HG03342 (cell line): ENCODE data around the gene EHMT2.

ENCODE experiments used
- ATAC-seq: cut with Tn5 transposase; IDR thresholded peaks from one replicate; pipeline ENCODE4 v1.9.1; 2021; ENCODE audit warnings: mild to moderate bottlenecking, moderate library complexity; ENCODE audit not compliant: unreplicated experiment

Gene EHMT2

GRCh38 chr6:31892821-31893220 lies 4.7 kb downstream of the EHMT2 start:
- ATAC-seq, result no peak

GRCh38 chr6:31889331-31889972 lies 8.0 kb downstream of the EHMT2 start:
- no peak for ATAC-seq

- ATAC-seq, result no peak
These were observed 8.9 kb downstream of the EHMT2 start for GRCh38 chr6:31888276-31889258.

GRCh38 chr6:31887173-31888007 lies 10.1 kb downstream of the EHMT2 start:
- no peak for ATAC-seq

- no peak for ATAC-seq
These were observed 10.9 kb downstream of the EHMT2 start for GRCh38 chr6:31886541-31886991.

- ATAC-seq, result no peak
These were observed 12.9 kb downstream of the EHMT2 start for GRCh38 chr6:31884528-31885035.

GRCh38 chr6:31883676-31884075 lies 13.8 kb downstream of the EHMT2 start:
- no peak for ATAC-seq

- ATAC-seq, result no peak
These were observed 15.2 kb downstream of the EHMT2 start for GRCh38 chr6:31882344-31882743.

GRCh38 chr6:31881136-31881859 lies 16.2 kb downstream of the EHMT2 start:
- ATAC-seq, result no peak

GRCh38 chr6:31880616-31881015 lies 16.9 kb downstream of the EHMT2 start:
- no peak for ATAC-seq

GRCh38 chr6:31879901-31880300 lies 17.6 kb downstream of the EHMT2 start:
- ATAC-seq, result no peak

- ATAC-seq, result no peak
These were observed 18.4 kb downstream of the EHMT2 start for GRCh38 chr6:31879143-31879542.

- no peak for ATAC-seq
These were observed 18.8 kb downstream of the EHMT2 start, which contains the start of gene SLC44A4 for GRCh38 chr6:31878726-31879125. Gene SLC44A4 (minus strand): TSS chr6:31878997. CDS start chr6:31878980, 17 bp downstream.

- no peak for ATAC-seq
These were observed 19.3 kb downstream of the EHMT2 start for GRCh38 chr6:31878222-31878621.

- ATAC-seq, result no peak
These were observed 19.8 kb downstream of the EHMT2 start for GRCh38 chr6:31877651-31878161.

GRCh38 chr6:31877125-31877650 lies 20.3 kb downstream of the EHMT2 start:
- ATAC-seq, result no peak

GRCh38 chr6:31876357-31876756 lies 21.1 kb downstream of the EHMT2 start:
- ATAC-seq, result no peak

- ATAC-seq, result no peak
These were observed 21.6 kb downstream of the EHMT2 start for GRCh38 chr6:31875877-31876276.

GRCh38 chr6:31874836-31875572 lies 22.5 kb downstream of the EHMT2 start:
- no peak for ATAC-seq
